Type B pancreatic cell (in vitro differentiated cells): ENCODE results near the gene CCN2. TPM values are rescaled to one million over a fixed set of nuclear protein-coding genes. Genes with fewer than 3 reads are reported as not detected.

Source experiments
- DNase-seq: peaks from one replicate; pipeline ENCODE4 v3.0.0; 2021; ENCODE audit warnings: mixed read lengths; ENCODE audit not compliant: unreplicated experiment; ENCODE audit errors: extremely low spot score
- H3K27ac Mint-ChIP-seq: 2 replicates; pipeline ENCODE4 v1.8.0; 2021; ENCODE audit warnings: mild to moderate bottlenecking, mixed read lengths
- H3K27me3 Mint-ChIP-seq: 2 replicates; pipeline ENCODE4 v1.8.0; 2021; ENCODE audit warnings: mixed read lengths
- H3K36me3 Mint-ChIP-seq: 2 replicates; pipeline ENCODE4 v1.8.0; 2021; ENCODE audit warnings: mixed read lengths
- H3K4me1 Mint-ChIP-seq: one replicate; pipeline ENCODE4 v1.8.0; 2021; ENCODE audit warnings: mixed read lengths; ENCODE audit not compliant: unreplicated experiment
- H3K4me3 Mint-ChIP-seq: 2 replicates; pipeline ENCODE4 v1.8.0; 2021; ENCODE audit warnings: mild to moderate bottlenecking, mixed read lengths
- H3K9me3 Mint-ChIP-seq: 2 replicates; pipeline ENCODE4 v1.8.0; 2021; ENCODE audit warnings: mixed read lengths
- CTCF ChIP-seq: fragments of 200-600 bp; sonication (generic); conservative IDR thresholded peaks from 2 replicates; pipeline ENCODE4 v1.5.0; 2021; ENCODE audit warnings: antibody characterized with exemption, mild to moderate bottlenecking
- total RNA-seq: library from RNA; stranded (reverse); gene quantifications from 2 replicates; pipeline ENCODE4 v1.2.1, GENCODE V29; 2021; ENCODE audit warnings: low replicate concordance

Gene CCN2
- total RNA-seq, 1 donor from 2014 or later: 33.8 TPM

- no peak overlapping the region for H3K27ac Mint-ChIP-seq
- no peak for DNase-seq
- H3K4me3 Mint-ChIP-seq: no peak overlapping the region
- H3K9me3 Mint-ChIP-seq: peaks cover 5% of the 10 kb centered on the region
- H3K36me3 Mint-ChIP-seq: no peaks in the 10 kb centered on the region
- H3K4me1 Mint-ChIP-seq: peaks cover 14% of the 10 kb centered on the region
- peaks cover 4% of the 10 kb centered on the region for H3K27me3 Mint-ChIP-seq
- no peak for TF ChIP-seq CTCF
Measured at GRCh38 chr6:131976545-131977061, 25.4 kb upstream of the CCN2 start.

GRCh38 chr6:131972741-131973140 is 21.6 kb upstream of the CCN2 start:
- peaks cover 5% of the 10 kb centered on the region for H3K9me3 Mint-ChIP-seq
- H3K27ac Mint-ChIP-seq: no peak overlapping the region
- peaks cover 4% of the 10 kb centered on the region for H3K27me3 Mint-ChIP-seq
- H3K36me3 Mint-ChIP-seq: no peaks in the 10 kb centered on the region
- no peak for TF ChIP-seq CTCF
- no peak overlapping the region for H3K4me3 Mint-ChIP-seq
- no peak for DNase-seq
- peaks cover 8% of the 10 kb centered on the region for H3K4me1 Mint-ChIP-seq

- H3K36me3 Mint-ChIP-seq: no peaks in the 10 kb centered on the region
- no peak for TF ChIP-seq CTCF
- no peak overlapping the region for H3K27ac Mint-ChIP-seq
- peaks cover 5% of the 10 kb centered on the region for H3K9me3 Mint-ChIP-seq
- no peak for DNase-seq
- no peak overlapping the region for H3K4me3 Mint-ChIP-seq
- peaks cover 4% of the 10 kb centered on the region for H3K27me3 Mint-ChIP-seq
- H3K4me1 Mint-ChIP-seq: peaks cover 5% of the 10 kb centered on the region
Measured at GRCh38 chr6:131970076-131970859, 19.1 kb upstream of the CCN2 start.

- H3K9me3 Mint-ChIP-seq: peaks cover 5% of the 10 kb centered on the region
- peak overlapping the region; percentile 18 for H3K27ac Mint-ChIP-seq
- H3K27me3 Mint-ChIP-seq: peaks cover 4% of the 10 kb centered on the region
- no peak for DNase-seq
- peaks cover 5% of the 10 kb centered on the region for H3K4me1 Mint-ChIP-seq
- H3K36me3 Mint-ChIP-seq: no peaks in the 10 kb centered on the region
- no peak for TF ChIP-seq CTCF
- no peak overlapping the region for H3K4me3 Mint-ChIP-seq
Measured at GRCh38 chr6:131968656-131969055, 17.5 kb upstream of the CCN2 start.

GRCh38 chr6:131967948-131968347 is 16.8 kb upstream of the CCN2 start:
- no peak overlapping the region for H3K4me3 Mint-ChIP-seq
- peaks cover 5% of the 10 kb centered on the region for H3K4me1 Mint-ChIP-seq
- no peaks in the 10 kb centered on the region for H3K9me3 Mint-ChIP-seq
- TF ChIP-seq CTCF: no peak
- no peaks in the 10 kb centered on the region for H3K36me3 Mint-ChIP-seq
- no peak overlapping the region for H3K27ac Mint-ChIP-seq
- DNase-seq: no peak
- no peaks in the 10 kb centered on the region for H3K27me3 Mint-ChIP-seq
